Esophagus squamous epithelium (tissue), 5 donors: ENCODE results near the gene GOSR1. TPM values are rescaled to one million over a fixed set of nuclear protein-coding genes. Genes with fewer than 3 reads are reported as not detected.
"Not testable (repeated sequence)": the region's sequence is repeated elsewhere in the genome, so short reads cannot be mapped to it uniquely, and the experiment has no call there.

Source experiments
- DNase-seq: peaks from one replicate; lab custom pipeline; 2025; lab: John Stamatoyannopoulos, UW
- H3K27ac ChIP-seq, 4 donors: fragments of 200-600 bp; sonication (generic); one replicate each; pipeline ENCODE4 v1.5.1; 2016 to 2019; ENCODE audit warnings: mild to moderate bottlenecking in 1 of 4
- H3K27me3 ChIP-seq, 4 donors: fragments of 200-600 bp; sonication (generic); 1 replicate in 3 of 4; 2 replicates in 1 of 4; pipeline versions ENCODE4 v1.5.1 to v1.6.0; 2017 to 2021; ENCODE audit warnings: antibody characterized with exemption in 1 of 4
- H3K36me3 ChIP-seq, 3 donors: fragments of 200-600 bp; sonication (generic); one replicate each; pipeline ENCODE4 v1.5.1; 2016 to 2019
- H3K4me1 ChIP-seq, 3 donors: fragments of 200-600 bp; sonication (generic); one replicate each; pipeline ENCODE4 v1.5.1; 2017 to 2019
- H3K4me3 ChIP-seq, 4 donors: fragments of 200-600 bp; sonication (generic); 1 replicate in 3 of 4; 2 replicates in 1 of 4; pipeline ENCODE4 v1.5.1; 2016 to 2019; ENCODE audit warnings: mild to moderate bottlenecking in 2 of 4, moderate library complexity in 1 of 4
- H3K9me3 ChIP-seq, 3 donors: fragments of 200-600 bp; sonication (generic); one replicate each; pipeline ENCODE4 v1.5.1; 2016 to 2019
- POLR2A ChIP-seq, 4 donors: fragments of 450-650 bp; IDR thresholded peaks; one replicate each; pipeline ENCODE4 v1.6.1; 2017; ENCODE audit warnings: antibody characterized with exemption in 4 of 4, mild to moderate bottlenecking in 4 of 4, moderate library complexity in 3 of 4
- WGBS, 2 donors: methylation state at CpG; one replicate each; pipeline ENCODE4 v1.1.5; 2018; 5-methylcytosine and 5-hydroxymethylcytosine counted together
- intact Hi-C: fragments of 100-400 bp; cut with DNase I; formaldehyde crosslinking; loops from one replicate; pipeline ENCODE4 v1.15.0; 2022
- total RNA-seq, 4 donors: library from RNA; depleted of rRNA; stranded (reverse); fragments of >200 nt; gene quantifications; one replicate each; pipeline ENCODE4 v1.1.0, GENCODE V29; 2016
- TF ChIP-seq, protein P1 (sequence below), 6 experiments: fragments of 450-650 bp in 4 of 6; fragments of 200-600 bp in 2 of 6; sonication (generic) in 2 of 6; IDR thresholded peaks; one replicate each; pipeline ENCODE4 v1.5.1; 2016 to 2019; ENCODE audit warnings: antibody characterized with exemption in 6 of 6, mild to moderate bottlenecking in 4 of 6, moderate library complexity in 4 of 6
- donor health status: DM: yes; HTN: yes; CAD: no.

Gene GOSR1
- total RNA-seq, 4 donors from 2014 or later = 19.4 to 50.4 (median 37.7) TPM

DNA sequence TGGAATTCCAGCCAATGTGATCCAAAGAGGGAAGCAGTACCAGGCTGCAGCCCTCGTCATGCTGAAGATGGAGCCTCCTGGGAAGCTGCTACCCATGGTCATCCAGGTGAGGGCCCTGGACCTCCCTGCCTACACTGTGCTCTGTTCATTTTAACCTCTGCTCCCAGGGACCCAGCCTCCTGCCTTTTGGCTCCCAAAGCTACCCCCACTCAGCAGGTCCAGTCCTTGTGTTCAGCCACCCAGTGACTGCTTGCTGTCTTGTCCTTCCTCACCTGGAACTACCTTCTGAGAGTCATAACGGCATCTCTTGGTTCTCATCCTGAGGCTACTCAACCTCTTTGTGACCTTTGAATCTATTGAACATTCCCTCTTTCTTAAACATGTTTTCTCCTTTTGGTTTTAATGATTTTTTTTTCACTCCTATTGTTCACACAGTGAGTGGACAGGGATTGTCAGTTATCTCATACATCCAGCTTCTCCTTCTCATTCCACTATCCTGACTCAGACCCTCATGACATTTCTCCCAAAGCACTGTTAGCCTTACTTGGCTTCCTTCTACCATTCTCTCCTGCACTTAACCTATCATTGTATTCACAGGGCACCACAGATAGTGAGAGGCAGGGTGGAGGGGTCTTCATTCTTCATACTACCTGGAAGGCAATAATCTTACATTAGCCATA is 53.3 kb downstream of the GOSR1 start:
- Histone ChIP-seq H3K9me3 (no peaks in the 10 kb centered on the region), H3K4me3 (no peak overlapping the region), H3K27ac (no peak overlapping the region), H3K27me3 (no peaks in the 10 kb centered on the region), H3K36me3 (peaks cover 0 to 12% (median 0%) of the 10 kb centered on the region in 3 donors), H3K4me1 (no peaks in the 10 kb centered on the region)
- TF ChIP-seq POLR2A (IDR thresholded peaks at IDR 0.05) = no peak
- TF ChIP-seq, protein P1, sequence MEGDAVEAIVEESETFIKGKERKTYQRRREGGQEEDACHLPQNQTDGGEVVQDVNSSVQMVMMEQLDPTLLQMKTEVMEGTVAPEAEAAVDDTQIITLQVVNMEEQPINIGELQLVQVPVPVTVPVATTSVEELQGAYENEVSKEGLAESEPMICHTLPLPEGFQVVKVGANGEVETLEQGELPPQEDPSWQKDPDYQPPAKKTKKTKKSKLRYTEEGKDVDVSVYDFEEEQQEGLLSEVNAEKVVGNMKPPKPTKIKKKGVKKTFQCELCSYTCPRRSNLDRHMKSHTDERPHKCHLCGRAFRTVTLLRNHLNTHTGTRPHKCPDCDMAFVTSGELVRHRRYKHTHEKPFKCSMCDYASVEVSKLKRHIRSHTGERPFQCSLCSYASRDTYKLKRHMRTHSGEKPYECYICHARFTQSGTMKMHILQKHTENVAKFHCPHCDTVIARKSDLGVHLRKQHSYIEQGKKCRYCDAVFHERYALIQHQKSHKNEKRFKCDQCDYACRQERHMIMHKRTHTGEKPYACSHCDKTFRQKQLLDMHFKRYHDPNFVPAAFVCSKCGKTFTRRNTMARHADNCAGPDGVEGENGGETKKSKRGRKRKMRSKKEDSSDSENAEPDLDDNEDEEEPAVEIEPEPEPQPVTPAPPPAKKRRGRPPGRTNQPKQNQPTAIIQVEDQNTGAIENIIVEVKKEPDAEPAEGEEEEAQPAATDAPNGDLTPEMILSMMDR (IDR thresholded peaks at IDR 0.05) = no peak
- WGBS, 2 donors = 100% methylated on average over 2 of the region's 2 CpGs
- intact Hi-C loops = no loop called here
- DNase-seq = no peak

DNA sequence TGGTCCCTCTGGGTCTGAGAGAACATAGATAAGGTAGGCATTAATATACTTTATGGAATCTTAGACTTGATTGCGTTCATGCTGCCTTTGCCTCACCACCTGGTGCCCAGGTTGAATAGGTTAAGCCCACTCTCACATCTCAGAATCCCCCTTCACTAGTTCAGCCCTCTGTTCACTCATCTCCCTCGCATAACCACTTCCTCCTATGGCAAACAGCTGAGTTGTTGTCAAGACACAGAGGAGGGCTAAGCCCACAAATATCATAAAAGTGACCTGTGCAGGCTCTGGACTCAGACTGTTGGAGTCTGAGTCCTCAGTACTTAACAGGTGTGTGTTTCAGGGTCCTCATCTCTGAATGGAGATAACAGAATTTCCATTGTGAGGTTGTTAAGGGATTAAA is 55.7 kb downstream of the GOSR1 start:
- Histone ChIP-seq H3K4me1 (no peaks in the 10 kb centered on the region), H3K27me3 (no peaks in the 10 kb centered on the region), H3K27ac (no peak overlapping the region), H3K36me3 (peaks cover 0 to 12% (median 0%) of the 10 kb centered on the region in 3 donors), H3K9me3 (no peaks in the 10 kb centered on the region), H3K4me3 (no peak overlapping the region)
- TF ChIP-seq, protein P1 (IDR thresholded peaks at IDR 0.05) = no peak
- TF ChIP-seq POLR2A (IDR thresholded peaks at IDR 0.05) = no peak
- intact Hi-C loops = no loop called here
- no peak for DNase-seq
- 81 to 86% methylated on average over 2 of the region's 2 CpGs for WGBS, 2 donors

DNA sequence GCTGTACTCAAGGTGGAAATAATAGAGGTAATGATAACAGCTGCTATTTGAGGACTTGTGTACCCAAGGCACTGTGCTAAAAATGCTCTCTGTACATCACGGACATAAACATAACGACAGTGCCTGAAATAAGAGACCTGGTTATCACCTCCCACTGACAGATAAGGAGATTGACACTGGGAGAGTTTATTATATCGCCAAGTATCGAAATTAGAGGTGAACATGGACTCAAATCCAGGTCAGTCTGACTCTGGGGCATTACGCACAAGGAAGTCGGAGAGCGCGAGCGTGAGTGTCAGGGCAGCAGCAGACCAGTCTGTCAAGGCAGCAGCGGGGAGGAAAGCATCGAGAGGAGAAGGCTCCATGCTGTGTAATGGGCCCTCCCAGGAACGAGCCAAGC is 57.1 kb downstream of the GOSR1 start:
- intact Hi-C loops = no loop called here
- Histone ChIP-seq H3K9me3 (no peaks in the 10 kb centered on the region), H3K36me3 (peaks cover 0 to 12% (median 0%) of the 10 kb centered on the region in 3 donors), H3K27ac (no peak overlapping the region), H3K4me1 (no peaks in the 10 kb centered on the region), H3K27me3 (no peaks in the 10 kb centered on the region), H3K4me3 (no peak overlapping the region)
- DNase-seq = no peak
- 88 to 92% methylated on average over 12 of the region's 12 CpGs for WGBS, 2 donors
- no peak for TF ChIP-seq POLR2A (IDR thresholded peaks at IDR 0.05)
- TF ChIP-seq, protein P1 (IDR thresholded peaks at IDR 0.05) = no peak

DNA sequence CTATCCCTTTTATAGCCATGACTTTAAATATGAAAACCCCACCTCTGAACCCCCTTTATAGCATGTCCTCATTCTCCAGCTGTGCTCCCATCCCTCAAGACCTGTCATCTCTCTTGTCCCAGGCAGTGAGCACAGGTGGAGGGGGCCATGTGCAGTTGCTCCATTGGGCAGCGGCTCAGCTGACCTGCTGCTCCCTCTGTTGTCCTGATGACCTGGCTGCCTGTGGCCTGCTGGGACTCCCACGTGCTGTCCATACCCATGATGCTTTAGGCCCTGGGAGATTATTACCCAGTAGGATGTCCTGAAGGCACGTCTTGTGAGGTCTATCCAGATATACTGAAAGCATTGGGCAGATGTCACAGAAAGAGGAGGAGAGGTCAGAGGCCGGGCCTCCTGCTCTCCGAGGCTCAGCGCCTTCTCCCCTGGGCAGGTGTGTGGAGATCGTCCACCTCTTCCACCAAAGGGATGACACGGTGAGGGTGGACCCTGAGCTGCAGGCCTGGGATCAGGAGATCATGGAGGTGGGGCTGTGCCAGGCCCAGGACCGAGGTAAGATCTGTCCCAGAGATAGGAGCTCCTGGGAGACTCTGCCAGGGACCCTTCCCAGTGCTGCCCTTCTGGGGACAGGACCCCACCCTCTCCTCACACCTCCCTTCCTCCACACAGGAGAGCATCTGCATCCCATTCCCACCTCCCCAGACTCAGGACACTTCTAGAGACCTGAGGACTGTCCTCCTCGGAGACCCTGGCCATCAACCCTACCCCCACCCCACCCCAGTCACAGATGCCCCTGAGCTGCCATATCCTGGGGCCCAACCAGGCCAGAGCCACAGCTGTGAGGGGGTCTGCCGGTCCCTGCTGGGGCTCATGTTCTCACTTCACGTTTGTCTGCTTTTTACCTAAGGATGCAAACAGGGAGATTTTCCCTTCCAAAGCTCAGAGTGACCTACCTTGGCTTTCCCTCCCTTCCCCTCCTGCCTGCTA is 58.0 kb downstream of the GOSR1 start:
- Histone ChIP-seq H3K27me3 (no peaks in the 10 kb centered on the region), H3K4me1 (no peaks in the 10 kb centered on the region), H3K27ac (no peak overlapping the region), H3K36me3 (peaks cover 0 to 9% (median 0%) of the 10 kb centered on the region in 3 donors), H3K9me3 (no peaks in the 10 kb centered on the region), H3K4me3 (no peak overlapping the region)
- TF ChIP-seq POLR2A (IDR thresholded peaks at IDR 0.05) = no peak
- TF ChIP-seq, protein P1 (IDR thresholded peaks at IDR 0.05) = no peak
- DNase-seq = no peak
- 70 to 87% methylated on average over 4 to 9 of the region's 12 CpGs for WGBS, 2 donors
- intact Hi-C loops = no loop called here

DNA sequence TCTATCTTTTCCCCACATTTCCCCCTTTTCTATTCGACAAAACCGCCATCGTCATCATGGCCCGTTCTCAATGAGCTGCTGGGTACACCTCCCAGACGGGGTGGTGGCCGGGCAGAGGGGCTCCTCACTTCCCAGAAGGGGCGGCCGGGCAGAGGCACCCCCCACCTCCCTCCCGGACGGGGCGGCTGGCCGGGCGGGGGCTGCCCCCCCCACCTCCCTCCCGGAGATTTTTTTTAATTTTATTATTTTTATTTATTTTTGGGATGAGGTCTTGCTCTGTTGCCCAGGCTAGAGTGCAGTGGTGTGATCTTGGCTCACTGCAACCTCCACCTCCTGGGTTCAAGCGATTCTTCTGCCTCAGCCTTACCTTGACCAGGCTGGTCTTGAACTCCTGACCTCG is 59.6 kb downstream of the GOSR1 start:
- intact Hi-C loops, DNase-seq, H3K36me3 ChIP-seq, H3K4me1 ChIP-seq, H3K27me3 ChIP-seq, H3K9me3 ChIP-seq, H3K4me3 ChIP-seq, H3K27ac ChIP-seq: not testable (repeated sequence)
- 86 to 92% methylated on average over 14 to 15 of the region's 16 CpGs for WGBS, 2 donors

DNA sequence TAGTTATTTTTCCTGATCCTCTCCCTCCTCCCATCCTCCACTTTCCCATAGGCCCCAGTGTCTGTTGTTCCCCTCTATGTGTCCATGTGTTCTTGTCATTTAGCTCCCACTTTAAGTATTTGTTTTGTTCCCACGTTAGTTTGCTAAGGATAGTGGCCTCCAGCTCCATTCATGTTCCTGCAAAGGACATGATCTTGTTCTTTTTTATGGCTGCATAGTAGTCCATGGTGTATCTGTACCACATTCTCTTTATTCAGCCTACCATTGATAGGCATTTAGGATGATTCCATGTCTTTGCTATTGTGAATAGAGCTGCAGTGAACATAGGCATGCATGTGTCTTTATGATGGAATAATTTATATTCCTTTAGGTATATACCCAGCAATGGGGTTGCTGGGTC is 60.5 kb downstream of the GOSR1 start:
- H3K4me1 ChIP-seq, H3K9me3 ChIP-seq, H3K27me3 ChIP-seq, DNase-seq, H3K27ac ChIP-seq, intact Hi-C loops, H3K4me3 ChIP-seq, H3K36me3 ChIP-seq: not testable (repeated sequence)
- 36 to 70% methylated on average over 1 of the region's 1 CpG for WGBS, 2 donors
